ENCODE measurements around the gene ATG7.

Gene ATG7

GRCh38 chr3:11364181-11364580 is 92.0 kb downstream of the ATG7 start:
- no peak for DNase-seq

GRCh38 chr3:11367143-11367693 is 95.0 kb downstream of the ATG7 start:
- no peak for DNase-seq

GRCh38 chr3:11370191-11370590 is 98.0 kb downstream of the ATG7 start:
- DNase-seq: no peak

- no peak for DNase-seq
These were observed 98.8 kb downstream of the ATG7 start for GRCh38 chr3:11370966-11371365.

GRCh38 chr3:11371747-11372146 is 99.5 kb downstream of the ATG7 start:
- no peak for DNase-seq

GRCh38 chr3:11373235-11373634 is 101.0 kb downstream of the ATG7 start:
- no peak for DNase-seq

- DNase-seq: no peak
These were observed 101.5 kb downstream of the ATG7 start for GRCh38 chr3:11373654-11374053.

GRCh38 chr3:11375333-11376088 is 103.3 kb downstream of the ATG7 start:
- no peak for DNase-seq

- DNase-seq: no peak
These were observed 105.5 kb downstream of the ATG7 start for GRCh38 chr3:11377719-11378118.

- peak; percentile 54 for DNase-seq
These were observed 107.1 kb downstream of the ATG7 start for GRCh38 chr3:11379238-11379823.

- DNase-seq: no peak
These were observed 107.9 kb downstream of the ATG7 start for GRCh38 chr3:11379824-11380701.

GRCh38 chr3:11381141-11381540 is 108.9 kb downstream of the ATG7 start:
- DNase-seq: no peak

GRCh38 chr3:11381563-11381962 is 109.4 kb downstream of the ATG7 start:
- no peak for DNase-seq

- DNase-seq: no peak
These were observed 110.0 kb downstream of the ATG7 start for GRCh38 chr3:11382146-11382745.

GRCh38 chr3:11384074-11384473 is 111.9 kb downstream of the ATG7 start:
- no peak for DNase-seq

GRCh38 chr3:11385326-11385725 is 113.1 kb downstream of the ATG7 start:
- DNase-seq: no peak

- DNase-seq: no peak
These were observed 113.7 kb downstream of the ATG7 start for GRCh38 chr3:11385891-11386290.

GRCh38 chr3:11386465-11387113 is 114.4 kb downstream of the ATG7 start:
- DNase-seq: peak; percentile 55

- DNase-seq: no peak
These were observed 117.4 kb downstream of the ATG7 start for GRCh38 chr3:11389386-11390268.

- DNase-seq: no peak
These were observed 118.4 kb downstream of the ATG7 start for GRCh38 chr3:11390411-11391131.
